GM12892 (cell line): ENCODE results near the gene INAVA.

ENCODE experiments used
- POLR2A ChIP-seq: IDR thresholded peaks from 2 replicates; pipeline ENCODE4 v1.6.1; 2011; ENCODE audit warnings: low read depth, low read length, control low read depth
- POLR2AphosphoS5 ChIP-seq: IDR thresholded peaks from 2 replicates; pipeline ENCODE4 v1.6.1; 2011; ENCODE audit warnings: low read depth, low read length, control low read depth
- TAF1 ChIP-seq: IDR thresholded peaks from 2 replicates; pipeline ENCODE4 v1.6.1; 2011; ENCODE audit warnings: low read depth, mild to moderate bottlenecking, control low read depth, low read length, borderline replicate concordance

DNA sequence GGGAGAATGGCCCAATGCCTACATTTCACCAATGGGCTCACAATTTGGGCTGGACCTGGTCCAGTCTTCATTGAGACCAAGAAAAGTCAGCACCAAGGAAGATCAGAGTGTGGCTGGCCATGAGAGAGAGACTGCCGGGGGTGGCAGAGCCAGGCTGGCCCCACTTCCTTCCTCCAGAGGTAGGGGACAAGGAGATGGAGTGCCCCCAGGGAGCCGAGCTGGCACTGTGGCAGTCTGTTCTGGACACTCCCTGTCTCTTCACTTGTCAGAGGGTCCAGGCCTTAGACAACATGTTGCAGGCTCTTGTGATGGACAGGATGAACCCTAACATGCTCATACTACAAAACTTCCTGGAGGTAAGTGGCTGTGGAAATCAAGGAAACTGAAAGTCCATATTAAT, 27.7 kb downstream of the INAVA start:
- TF ChIP-seq POLR2AphosphoS5, result no peak
- no peak for TF ChIP-seq POLR2A
- TF ChIP-seq TAF1, result no peak
